Testis (tissue), 3 donors: Measurements from ENCODE around the gene DNAJC11. TPM values are rescaled to one million over a fixed set of nuclear protein-coding genes. Genes with fewer than 3 reads are reported as not detected.

Experiments
- DNase-seq: peaks from one replicate; pipeline ENCODE4 v3.0.0-alpha.2; 2019
- H3K27ac ChIP-seq, 2 donors: fragments of 200-600 bp; sonication (generic); one replicate each; pipeline ENCODE4 v1.5.1; 2019
- H3K27me3 ChIP-seq: fragments of 200-600 bp; sonication (generic); one replicate; pipeline ENCODE4 v1.5.1; 2019
- H3K36me3 ChIP-seq: fragments of 200-600 bp; sonication (generic); one replicate; pipeline ENCODE4 v1.5.1; 2017; ENCODE audit warnings: low read depth; ENCODE audit errors: missing control alignments
- H3K4me1 ChIP-seq: fragments of 200-600 bp; sonication (generic); one replicate; pipeline ENCODE4 v1.5.1; 2019
- H3K4me3 ChIP-seq, 2 donors: fragments of 200-600 bp; sonication (generic); one replicate each; pipeline ENCODE4 v1.5.1; 2017 to 2019
- H3K9me3 ChIP-seq: fragments of 200-600 bp; sonication (generic); one replicate; pipeline ENCODE4 v1.5.1; 2017
- CTCF ChIP-seq, 3 experiments: fragments of 450-650 bp in 2 of 3; fragments of 200-600 bp in 1 of 3; sonication (generic) in 1 of 3; IDR thresholded peaks; one replicate each; pipeline ENCODE4 v1.5.1; 2016 to 2019; ENCODE audit warnings: antibody characterized with exemption in 3 of 3, mild to moderate bottlenecking in 2 of 3, moderate library complexity in 1 of 3
- POLR2A ChIP-seq: fragments of 450-650 bp; IDR thresholded peaks from one replicate; pipeline ENCODE4 v1.6.1; 2017; ENCODE audit warnings: antibody characterized with exemption, mild to moderate bottlenecking, moderate library complexity
- WGBS, 2 donors: methylation state at CpG; one replicate each; pipeline ENCODE4 v1.1.5; 2018; 5-methylcytosine and 5-hydroxymethylcytosine counted together
- intact Hi-C: fragments of 100-400 bp; cut with DNase I; formaldehyde crosslinking; loops from one replicate; pipeline ENCODE4 v1.15.1; 2023; ENCODE audit warnings: low total_unique reads
- polyA plus RNA-seq: library from polyadenylated mRNA; stranded (reverse); fragments of 350-450 nt; fragmentation: Illumina TruSeq; extraction: RNeasy Lipid Tissue Mini Kit (QIAGEN cat#74804); gene quantifications from one replicate; pipeline ENCODE4 v1.2.3, GENCODE V29; 2014; ENCODE audit warnings: low read depth, low replicate concordance; ENCODE audit not compliant: insufficient read depth
- total RNA-seq, 2 donors: library from RNA; depleted of rRNA; stranded (reverse); fragments of >200 nt; gene quantifications; one replicate each; pipeline ENCODE4 v1.2.3, GENCODE V29; 2016

DNAJC11 gene
- total and polyA plus RNA-seq, 3 donors from 2014 or later = 41.5 to 53.3 (median 52.7) TPM

- intact Hi-C loops = no loop called here
- WGBS, 2 donors = 88 to 92% methylated on average over 6 of the region's 6 CpGs
- Histone ChIP-seq H3K36me3 (no peaks in the 10 kb centered on the region), H3K27ac (no peak overlapping the region), H3K4me1 (no peaks in the 10 kb centered on the region), H3K9me3 (no peaks in the 10 kb centered on the region), H3K27me3 (no peaks in the 10 kb centered on the region), H3K4me3 (no peak overlapping the region)
- no peak for DNase-seq
- TF ChIP-seq POLR2A = no peak
- TF ChIP-seq CTCF (IDR thresholded peaks at IDR 0.05) = no peak
These were observed 29.3 kb upstream of the DNAJC11 start for GRCh38 chr1:6730880-6731279.

- H3K27ac ChIP-seq = no peak overlapping the region
These were observed 28.9 kb upstream of the DNAJC11 start for GRCh38 chr1:6730473-6730872.

GRCh38 chr1:6727535-6727934 lies 25.9 kb upstream of the DNAJC11 start:
- peak; percentile 59 for DNase-seq
- peak; percentile 38 to 93 (median 80) for TF ChIP-seq CTCF (IDR thresholded peaks at IDR 0.05)
- no peak for TF ChIP-seq POLR2A

More at GRCh38 chr1:6730473-6730872, 28.9 kb upstream of the DNAJC11 start:
- no peaks in the 10 kb centered on the region for H3K4me1 ChIP-seq
- no peak for DNase-seq
- 61 to 65% methylated on average over 11 of the region's 11 CpGs for WGBS, 2 donors
- H3K9me3 ChIP-seq = no peaks in the 10 kb centered on the region
- TF ChIP-seq CTCF (IDR thresholded peaks at IDR 0.05) (no peak), POLR2A (no peak)
- H3K27me3 ChIP-seq = no peaks in the 10 kb centered on the region
- H3K36me3 ChIP-seq = no peaks in the 10 kb centered on the region
- intact Hi-C loops = no loop called here
- no peak overlapping the region for H3K4me3 ChIP-seq

GRCh38 chr1:6726253-6726652 lies 24.6 kb upstream of the DNAJC11 start:
- no peaks in the 10 kb centered on the region for H3K36me3 ChIP-seq
- H3K4me3 ChIP-seq = no peak overlapping the region
- no peaks in the 10 kb centered on the region for H3K9me3 ChIP-seq
- TF ChIP-seq POLR2A (no peak), CTCF (IDR thresholded peaks at IDR 0.05) (no peak)
- WGBS, 2 donors = 88% methylated on average over 6 to 7 of the region's 7 CpGs
- no peak for DNase-seq
- no peaks in the 10 kb centered on the region for H3K27me3 ChIP-seq
- no peak overlapping the region for H3K27ac ChIP-seq
- H3K4me1 ChIP-seq = peaks cover 6% of the 10 kb centered on the region
- intact Hi-C loops = loop anchor here (10.0 kb wide), 2 partner anchors 349 to 489 kb away; no protein-coding TSS in a partner anchor

More at GRCh38 chr1:6727535-6727934, 25.9 kb upstream of the DNAJC11 start:
- Histone ChIP-seq H3K27me3 (no peaks in the 10 kb centered on the region), H3K36me3 (no peaks in the 10 kb centered on the region), H3K4me3 (no peak overlapping the region), H3K27ac (no peak overlapping the region), H3K9me3 (no peaks in the 10 kb centered on the region), H3K4me1 (peaks cover 6% of the 10 kb centered on the region)
- intact Hi-C loops = loop anchor here (10.0 kb wide), 2 partner anchors 347 to 487 kb away; no protein-coding TSS in a partner anchor
- 58 to 62% methylated on average over 6 of the region's 6 CpGs for WGBS, 2 donors

- Histone ChIP-seq H3K27ac (no peak overlapping the region), H3K36me3 (no peaks in the 10 kb centered on the region), H3K27me3 (no peaks in the 10 kb centered on the region), H3K4me1 (peaks cover 6% of the 10 kb centered on the region), H3K4me3 (no peak overlapping the region), H3K9me3 (no peaks in the 10 kb centered on the region)
- WGBS, 2 donors = 41 to 55% methylated on average over 6 to 9 of the region's 9 CpGs
- TF ChIP-seq CTCF (IDR thresholded peaks at IDR 0.05) = no peak
- TF ChIP-seq POLR2A = no peak
- intact Hi-C loops = loop anchor here (10.0 kb wide), 2 partner anchors 350 to 490 kb away; no protein-coding TSS in a partner anchor
- no peak for DNase-seq
These were observed 23.0 kb upstream of the DNAJC11 start for GRCh38 chr1:6724517-6725141.
